NCI-H2227 (cell line): Measurements from ENCODE around the gene CRTAC1.

Source experiments
- DNase-seq: peaks from one replicate; lab custom pipeline; 2025; ENCODE audit not compliant: unreplicated experiment; lab: John Stamatoyannopoulos, UW

The CRTAC1 gene

DNA sequence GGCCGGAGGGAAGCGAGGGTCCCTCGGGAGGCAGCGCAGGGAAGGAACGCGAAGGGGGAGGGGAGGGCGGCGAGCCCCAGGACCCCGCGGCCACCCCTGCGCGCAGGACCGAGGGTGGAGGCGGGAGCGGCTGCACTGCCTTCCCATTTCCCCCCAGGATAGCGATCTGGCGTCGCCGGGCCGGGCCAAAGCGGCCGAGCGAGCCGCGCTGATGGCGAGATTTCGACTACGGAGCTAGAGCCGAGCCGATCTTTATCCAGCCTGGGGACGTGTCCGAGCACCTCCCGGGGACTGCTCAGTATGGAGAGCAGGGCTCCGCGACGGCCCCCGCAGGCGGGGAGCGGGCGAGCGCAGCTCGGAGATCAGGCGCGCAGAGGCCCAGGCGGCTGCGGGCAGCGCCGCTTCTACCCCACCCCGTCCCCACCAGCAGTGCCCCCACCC, 590 bp upstream of the CRTAC1 start:
- DNase-seq: peak; percentile 44

- DNase-seq: peak; percentile 35
These were observed 1.0 kb downstream of the CRTAC1 start for GRCh38 chr10:98029149-98030092.

DNA sequence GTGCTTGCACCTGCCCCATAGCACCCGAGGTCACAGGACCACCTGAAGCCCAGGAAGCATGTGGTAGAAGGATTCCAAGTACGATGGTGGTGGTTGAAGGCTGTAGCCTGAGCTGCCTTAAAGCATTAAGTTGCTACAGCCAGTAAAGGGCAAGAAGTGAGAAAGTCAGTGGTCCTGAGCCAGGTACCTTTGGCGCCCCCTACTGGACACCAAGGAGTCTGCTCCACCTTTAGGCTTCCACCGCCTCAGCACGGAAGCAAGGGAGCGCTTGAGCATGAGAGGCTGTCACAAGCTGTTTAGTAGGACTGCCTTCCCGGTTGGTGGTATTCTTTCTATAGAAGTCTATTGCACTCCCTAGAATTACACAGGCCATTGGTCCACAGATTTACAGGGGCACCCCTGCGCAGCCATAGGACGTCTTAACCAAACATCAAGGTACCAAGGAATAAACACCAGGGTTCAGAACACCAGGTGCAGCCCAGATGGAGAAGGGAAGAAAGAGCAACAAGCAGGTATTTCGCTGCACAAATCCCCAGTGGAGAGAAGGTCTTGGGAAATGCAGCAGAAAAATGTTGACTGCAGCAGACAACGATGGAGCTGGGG, 2.2 kb downstream of the CRTAC1 start:
- DNase-seq: peak; percentile 66

- no peak for DNase-seq
These were observed 7.4 kb downstream of the CRTAC1 start for GRCh38 chr10:98023024-98023423.

DNA sequence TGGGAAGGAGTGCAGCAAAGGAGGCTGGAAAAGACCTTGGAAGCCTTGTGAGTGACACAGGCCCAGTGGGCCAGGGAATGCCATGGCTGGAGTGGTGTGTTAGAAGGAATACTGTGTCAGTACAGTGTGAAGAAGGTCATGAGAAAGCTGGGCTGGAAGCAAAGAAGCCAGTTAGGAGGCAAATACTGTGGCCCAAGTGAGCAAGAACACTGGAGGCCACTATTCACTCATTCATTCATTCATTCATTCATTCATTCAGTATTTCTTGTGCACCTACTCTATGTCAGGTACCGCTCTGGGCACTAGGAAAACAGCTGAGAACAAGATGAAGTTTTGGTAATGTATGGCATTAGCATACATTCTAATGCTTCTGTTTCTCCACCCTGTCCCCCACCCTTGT, 9.6 kb downstream of the CRTAC1 start:
- no peak for DNase-seq

- no peak for DNase-seq
These were observed 10.2 kb downstream of the CRTAC1 start for GRCh38 chr10:98020254-98020653.

DNA sequence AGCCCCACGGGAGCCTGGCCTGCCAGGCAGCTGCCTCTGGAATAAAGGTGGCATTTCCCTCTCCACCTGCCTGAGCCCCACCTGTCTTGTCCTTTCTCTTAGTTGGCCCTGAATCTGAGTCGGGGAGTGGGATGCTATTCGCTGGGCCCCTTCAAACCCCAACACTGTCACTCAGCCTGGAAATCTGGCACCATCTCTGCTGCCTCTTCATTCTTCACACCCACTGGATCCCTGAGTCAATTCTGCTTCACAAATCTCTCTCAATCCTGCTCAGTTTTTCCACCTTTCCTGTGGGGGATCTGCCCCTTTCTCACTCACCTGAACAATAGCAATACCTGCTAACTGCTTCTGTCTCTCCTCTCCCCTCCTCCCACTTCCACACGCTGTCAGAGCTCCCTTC, 10.6 kb downstream of the CRTAC1 start:
- DNase-seq: no peak

DNA sequence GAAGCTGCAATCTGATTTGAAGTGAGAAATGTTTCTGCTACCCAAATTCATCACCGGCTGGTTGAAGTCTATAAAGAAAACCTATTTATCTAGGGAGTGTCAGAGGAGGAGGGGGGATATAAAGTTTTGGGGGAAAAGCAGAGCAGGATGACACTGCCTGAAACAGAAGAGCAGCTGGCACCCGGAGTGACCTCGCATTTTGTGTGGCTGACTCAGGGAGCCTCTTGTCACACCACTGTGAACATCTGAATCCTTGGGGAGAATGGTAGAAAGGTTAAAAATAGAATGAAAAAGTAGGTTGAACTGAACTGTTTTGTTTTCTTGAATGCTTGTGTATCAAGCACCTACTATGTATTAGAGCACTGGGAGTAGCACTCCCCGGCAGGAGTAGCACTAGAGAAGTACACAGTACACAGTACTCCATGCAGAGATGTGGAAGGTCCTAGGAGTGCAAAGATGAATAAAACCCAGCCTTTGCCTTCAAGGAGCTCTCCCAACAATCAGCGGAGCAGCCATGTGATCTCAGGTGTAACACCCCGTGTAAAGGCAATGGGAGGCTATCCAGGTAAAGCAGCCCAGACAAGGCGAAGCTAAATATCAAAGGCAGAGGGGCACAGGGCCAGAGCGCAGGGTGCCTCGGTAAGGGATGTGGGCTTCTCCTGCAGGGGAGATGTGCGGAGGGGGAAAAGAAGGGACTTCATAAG, 13.5 kb downstream of the CRTAC1 start:
- no peak for DNase-seq

DNA sequence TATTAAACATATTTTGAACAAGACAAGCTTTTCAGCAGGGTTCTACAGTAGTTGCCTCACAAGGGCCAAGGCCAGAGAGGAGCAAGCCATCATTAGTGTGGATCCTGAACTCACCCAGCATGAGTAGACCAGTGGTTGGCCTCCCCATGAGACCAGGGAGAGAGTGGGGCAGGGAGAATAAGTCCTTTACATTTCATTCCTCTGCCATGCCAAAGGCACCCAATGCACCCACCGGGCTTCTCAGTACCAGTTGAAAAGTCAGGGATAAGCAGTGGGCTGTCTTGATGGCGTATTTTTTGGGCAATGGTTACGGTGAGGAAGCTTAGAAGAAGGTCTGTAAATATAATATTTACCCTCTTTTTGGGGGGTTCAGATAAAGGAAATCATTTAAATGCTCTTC, 16.6 kb downstream of the CRTAC1 start:
- no peak for DNase-seq

- DNase-seq: no peak
These were observed 17.3 kb downstream of the CRTAC1 start for GRCh38 chr10:98013122-98013521.

DNA sequence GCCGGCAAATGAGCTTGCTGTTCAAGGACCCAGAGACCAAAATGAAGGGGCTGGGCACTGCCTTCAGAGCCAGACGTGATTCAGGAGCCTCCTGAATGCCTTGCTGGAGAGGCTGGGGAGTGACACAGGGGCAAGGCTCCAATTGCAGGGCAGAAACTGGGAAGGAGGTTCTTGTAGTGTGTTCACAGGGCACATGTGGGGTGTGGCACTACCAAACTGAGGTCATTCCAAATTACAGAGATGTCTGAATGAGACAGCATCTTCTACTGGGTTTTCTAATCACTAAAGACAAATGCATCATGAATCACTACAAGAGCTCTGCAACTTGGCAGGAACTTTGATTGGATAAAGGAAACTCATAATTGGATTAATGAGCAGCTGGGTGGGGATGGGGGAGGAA, 17.8 kb downstream of the CRTAC1 start:
- no peak for DNase-seq

DNA sequence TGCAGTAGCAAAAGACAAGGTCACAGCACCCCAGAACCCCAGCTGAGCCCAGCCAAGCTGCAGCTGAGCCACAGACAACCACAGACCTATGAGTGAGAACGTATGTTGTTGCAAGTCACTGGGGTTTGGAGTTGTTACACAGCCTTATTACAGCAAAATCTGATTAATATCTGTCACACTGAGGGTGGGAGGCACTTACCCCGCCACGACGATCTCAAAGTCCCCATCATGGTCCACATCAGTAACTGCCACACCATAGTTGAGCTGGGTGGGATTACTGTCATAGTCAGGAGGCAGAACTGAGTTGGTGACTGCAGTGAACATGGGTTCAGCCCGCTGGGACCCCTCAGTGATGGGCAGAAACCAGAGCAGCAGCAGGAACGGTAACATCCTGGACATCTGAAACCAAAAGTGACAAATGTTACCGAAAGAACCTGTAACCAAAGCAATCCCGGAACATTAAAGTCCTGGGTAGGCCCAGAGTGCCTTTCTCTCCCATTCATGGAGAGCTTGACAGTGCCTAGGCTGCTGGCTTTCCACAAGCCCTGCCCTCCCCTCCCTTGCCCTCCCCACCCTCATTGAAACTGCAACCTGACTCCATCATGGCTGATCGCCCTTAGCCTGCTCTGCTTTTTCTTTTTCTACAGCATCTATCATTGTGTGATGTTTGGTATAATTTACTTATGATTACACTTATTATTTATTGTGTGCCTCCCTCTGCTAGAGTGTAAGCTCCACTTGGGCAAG, 19.3 kb downstream of the CRTAC1 start:
- no peak for DNase-seq

GRCh38 chr10:98006266-98006665, 24.2 kb downstream of the CRTAC1 start:
- DNase-seq: peak; percentile 36

DNA sequence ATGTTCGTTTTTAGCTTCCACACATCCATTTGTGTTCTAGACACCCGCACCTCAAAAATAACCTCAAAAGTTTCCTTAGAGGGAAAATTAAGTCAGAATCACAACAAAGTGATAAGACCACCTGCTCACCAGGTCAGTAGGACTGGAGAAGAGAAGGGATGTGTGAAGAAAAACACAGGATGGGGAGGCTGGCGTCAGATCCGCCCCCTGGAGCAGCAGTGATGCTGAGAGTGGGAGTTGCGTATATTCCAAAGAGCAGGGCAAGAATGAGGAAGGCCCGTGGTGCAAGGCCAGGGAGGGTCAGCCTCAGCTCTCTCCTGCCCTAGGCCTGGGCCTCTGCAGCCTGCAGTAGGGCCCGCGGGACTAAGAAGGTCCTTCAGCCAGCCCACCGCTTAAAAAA, 28.7 kb downstream of the CRTAC1 start:
- no peak for DNase-seq

DNA sequence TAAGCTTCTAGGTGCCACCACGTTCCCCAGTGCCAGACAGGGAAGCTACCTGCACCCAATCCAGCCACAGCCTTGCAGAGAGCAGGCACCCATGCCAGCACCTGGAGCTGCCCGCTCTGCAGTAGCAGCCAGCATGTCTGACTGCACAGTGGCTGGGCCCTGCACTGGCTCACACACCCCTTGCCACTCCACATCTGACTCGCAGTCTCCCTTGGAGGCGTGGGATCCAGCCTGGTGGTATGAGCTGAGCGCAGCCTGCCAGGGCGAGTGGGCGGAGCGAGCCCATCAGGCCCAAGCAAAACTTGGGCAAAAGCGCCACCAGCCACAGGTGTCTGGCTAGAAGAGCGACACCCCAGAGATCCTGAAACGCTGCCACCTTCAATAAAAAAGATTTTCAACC, 30.1 kb downstream of the CRTAC1 start:
- no peak for DNase-seq

- no peak for DNase-seq
These were observed 30.5 kb downstream of the CRTAC1 start for GRCh38 chr10:97999923-98000248.

GRCh38 chr10:97999066-97999922, 31.1 kb downstream of the CRTAC1 start:
- no peak for DNase-seq

GRCh38 chr10:97991871-97992270, 38.5 kb downstream of the CRTAC1 start:
- no peak for DNase-seq

DNA sequence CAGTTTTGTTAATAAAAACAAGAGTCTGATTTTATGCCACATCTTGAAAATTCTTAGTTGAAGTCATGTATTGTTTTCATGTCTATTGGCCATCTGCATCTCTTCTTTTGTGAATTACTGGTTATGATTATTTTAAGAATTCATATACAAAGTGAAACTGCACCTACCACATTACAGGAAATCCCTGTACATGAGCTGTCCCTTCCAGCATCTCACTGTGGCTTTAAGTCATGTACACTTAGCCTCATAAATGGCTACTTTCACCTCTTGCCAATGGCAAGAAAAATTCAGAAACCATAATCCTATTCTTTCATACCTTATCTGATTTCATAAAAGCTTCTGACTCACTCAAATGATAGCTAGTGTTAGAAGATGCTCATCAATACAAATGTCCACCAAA, 48.6 kb downstream of the CRTAC1 start:
- DNase-seq: no peak

DNA sequence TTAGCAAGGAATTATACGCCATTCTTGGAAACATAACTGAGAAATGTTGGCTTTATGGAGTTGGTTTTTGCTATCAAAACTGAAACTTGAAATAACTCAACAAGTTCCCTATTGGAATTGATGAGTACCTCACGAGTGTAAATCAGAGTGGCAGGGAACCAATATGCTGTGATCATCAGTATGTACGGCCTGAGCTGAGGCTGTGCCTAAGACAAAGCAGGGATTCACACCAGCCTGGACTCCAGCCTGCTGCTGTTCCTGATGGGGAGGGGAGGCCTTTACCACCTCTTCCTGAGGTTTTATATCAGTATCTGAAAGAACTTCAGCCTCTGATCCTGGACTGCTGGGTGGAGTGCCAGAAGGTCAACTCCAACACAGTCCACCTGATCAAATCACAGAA, 52.7 kb downstream of the CRTAC1 start:
- no peak for DNase-seq
